Activated CD4-positive, CD25-positive, alpha-beta regulatory T cell treated with anti-CD3 and anti-CD28 coated beads, Interleukin-2, amount 50 U/mL, for 72 hours (primary cell): ENCODE data around the gene ALG14.

Experiments used
- DNase-seq: peaks from one replicate; pipeline ENCODE4 v3.0.0; 2021

Gene ALG14

DNA sequence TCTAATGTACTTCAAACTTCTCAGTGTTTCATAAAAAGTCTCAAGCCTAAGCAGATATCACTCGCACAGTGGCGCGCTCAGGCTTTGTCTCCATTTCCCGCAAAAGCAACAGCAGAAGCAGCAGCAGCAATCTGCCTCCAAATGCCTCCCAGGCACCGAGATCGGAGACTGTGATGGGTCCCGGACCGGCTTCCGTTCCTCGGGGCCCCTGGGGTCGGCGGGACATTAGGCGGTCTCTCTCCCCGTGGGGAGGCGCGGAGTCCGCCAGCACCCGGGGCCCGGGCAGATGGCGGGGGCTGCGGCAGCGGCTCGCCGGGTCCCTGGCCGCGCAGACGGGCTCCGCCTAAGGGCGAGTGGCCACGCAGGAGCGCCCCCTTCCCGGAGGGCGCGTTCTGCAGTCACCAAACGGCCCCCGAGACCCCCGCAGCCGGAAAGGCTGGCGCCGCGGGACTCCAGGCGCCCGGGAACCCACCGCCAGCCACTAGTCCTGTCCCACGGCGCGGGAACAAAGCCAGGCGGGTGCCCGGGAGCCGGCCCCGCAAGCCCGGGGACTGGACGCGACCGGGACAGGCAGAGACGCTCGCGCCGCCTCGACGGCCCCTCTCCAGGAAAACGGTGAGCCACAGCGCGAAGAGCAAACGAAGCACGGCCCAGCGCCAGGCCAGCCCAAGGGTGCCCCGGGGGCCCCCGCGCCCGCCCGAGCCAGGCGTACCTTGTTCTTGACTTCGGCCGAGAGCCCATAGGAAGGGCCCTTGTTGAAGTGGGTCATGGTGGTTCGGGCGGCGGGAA lies 146.4 kb downstream of the ALG14 start:
- peak; percentile 32 for DNase-seq

GRCh38 chr1:94925561-94926125 lies 147.1 kb downstream of the ALG14 start:
- no peak for DNase-seq

DNA sequence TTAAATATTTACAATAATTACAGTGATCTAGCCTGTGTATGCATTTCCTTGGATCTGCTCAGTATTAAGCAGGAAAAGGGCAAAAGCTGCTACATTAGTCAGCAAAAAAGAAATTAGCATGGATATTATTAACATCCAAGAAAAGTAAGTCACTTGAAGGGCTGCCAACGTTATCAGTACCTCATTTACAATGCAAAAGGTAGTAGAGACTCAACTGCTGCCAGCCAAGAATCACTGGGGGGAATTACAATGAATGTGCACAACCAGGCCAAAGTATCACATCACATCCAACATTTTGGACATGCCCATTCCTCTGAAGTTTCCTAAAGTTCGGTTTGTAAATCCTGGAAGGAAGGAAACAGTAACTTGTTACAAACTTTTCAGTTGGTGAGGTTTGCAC lies 147.7 kb downstream of the ALG14 start:
- no peak for DNase-seq
